Stimulated activated CD4-positive, alpha-beta T cell treated with anti-CD3 and anti-CD28 coated beads, TNF-alpha, amount 100 ng/mL, for 4 hours (primary cell): ENCODE data around the gene PRR5.

Experiments used
- DNase-seq, 3 experiments: peaks; one replicate each; pipeline ENCODE4 v3.0.0-alpha.2; 2020; ENCODE audit warnings: low read depth in 3 of 3

The PRR5 gene

GRCh38 chr22:44693145-44693544 lies 8.9 kb upstream of the PRR5 start:
- DNase-seq: no peak

DNA sequence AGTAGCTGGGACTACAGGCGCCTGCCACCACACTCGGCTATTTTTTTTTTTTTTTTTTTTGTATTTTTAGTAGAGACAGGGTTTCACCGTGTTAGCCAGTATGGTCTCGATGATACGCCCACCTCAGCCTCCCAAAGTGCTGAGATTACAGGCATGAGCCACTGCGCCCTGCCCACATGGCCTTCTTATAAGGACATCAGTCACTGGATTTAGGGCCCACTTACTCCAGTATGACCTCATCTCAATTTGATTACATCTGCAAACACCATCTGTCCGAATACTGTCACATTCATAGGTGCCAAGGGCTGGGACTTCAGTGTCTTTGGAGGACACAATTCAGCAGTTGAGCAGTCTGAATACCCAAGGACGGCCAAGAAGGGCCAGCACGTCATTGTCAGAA lies 8.2 kb upstream of the PRR5 start:
- no peak for DNase-seq

- peak; percentile 71 to 85 (median 79) for DNase-seq
These were observed 4.4 kb upstream of the PRR5 start for GRCh38 chr22:44697423-44698141.

- no peak for DNase-seq
These were observed 3.2 kb upstream of the PRR5 start for GRCh38 chr22:44698531-44699421.

GRCh38 chr22:44700456-44700855 lies 1.5 kb upstream of the PRR5 start:
- no peak for DNase-seq

GRCh38 chr22:44701187-44701790 lies 715 bp upstream of the PRR5 start:
- no peak for DNase-seq

- DNase-seq: peak in 1 of 3 experiments; percentile 35
These were observed 635 bp downstream of the PRR5 start for GRCh38 chr22:44702479-44703198.

DNA sequence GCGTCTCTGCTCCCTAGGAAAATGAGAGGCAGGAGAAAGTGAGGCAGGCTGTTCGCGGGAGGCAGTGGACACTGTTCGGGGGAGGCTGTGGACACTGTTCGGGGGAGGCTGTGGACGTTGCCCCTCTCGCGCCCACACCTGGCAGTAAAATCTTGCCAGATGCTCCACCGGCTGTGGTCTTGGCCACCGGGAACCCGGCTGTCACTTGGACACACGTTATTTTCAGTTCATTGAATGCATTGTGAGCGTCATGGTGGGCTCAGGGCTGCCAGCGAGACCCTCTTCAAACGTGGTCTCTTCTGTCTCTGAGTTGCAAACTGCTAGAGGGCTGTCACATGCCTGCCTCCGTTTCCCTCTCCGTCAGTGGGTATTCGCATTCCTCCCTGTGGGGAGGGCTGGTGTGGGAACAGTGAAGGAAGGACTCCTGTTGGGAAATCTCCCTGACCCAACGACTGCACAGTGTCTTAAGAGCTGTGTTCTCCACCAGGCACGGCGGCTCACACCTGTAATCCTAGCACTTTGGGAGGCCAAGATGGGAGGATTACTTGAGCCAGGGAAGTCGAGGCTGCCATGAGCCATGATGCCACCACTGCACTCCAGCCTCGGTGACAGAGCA lies 1.4 kb downstream of the PRR5 start:
- no peak for DNase-seq

DNA sequence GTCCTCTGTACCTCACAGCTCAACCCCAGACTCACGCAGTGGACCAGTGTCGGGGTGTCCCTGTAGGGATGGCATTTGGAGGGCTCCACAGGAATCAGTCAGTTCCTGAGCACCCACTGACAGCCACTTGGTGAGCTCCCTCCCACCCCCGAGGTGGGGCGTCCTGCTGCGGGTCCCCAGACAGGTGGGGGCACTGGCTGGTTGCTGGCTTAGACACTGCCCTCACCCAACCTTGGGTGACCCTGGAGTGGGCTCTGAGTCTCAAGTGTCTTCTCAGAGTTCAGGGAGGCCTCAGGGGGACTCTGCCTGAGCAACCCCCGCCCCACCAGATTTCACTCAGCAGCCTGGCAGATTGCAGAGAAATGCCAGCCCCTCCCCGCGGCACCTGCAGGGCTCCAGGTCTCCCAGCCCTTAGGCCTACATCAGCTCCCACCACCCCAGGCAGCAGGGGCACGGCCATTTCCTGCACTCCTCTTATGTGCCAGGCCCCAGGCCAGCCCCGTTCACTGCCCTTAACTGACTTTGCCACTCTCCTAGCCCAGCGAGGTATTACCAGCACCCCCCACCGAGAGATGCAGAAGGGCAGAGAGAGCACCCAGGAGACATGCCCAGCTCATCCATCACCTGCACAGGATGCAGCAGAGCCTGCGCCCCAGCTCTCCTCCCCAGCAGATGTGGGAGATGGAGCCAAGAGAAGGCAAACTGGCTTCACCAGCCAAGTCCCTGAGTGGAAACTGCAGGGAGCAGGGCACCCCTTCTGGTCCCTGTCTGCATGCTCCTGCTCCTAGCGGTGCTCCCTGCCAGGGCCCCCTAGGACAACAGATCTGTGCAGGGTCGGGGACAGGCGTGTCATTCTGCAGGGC lies 2.4 kb downstream of the PRR5 start:
- DNase-seq: no peak

DNA sequence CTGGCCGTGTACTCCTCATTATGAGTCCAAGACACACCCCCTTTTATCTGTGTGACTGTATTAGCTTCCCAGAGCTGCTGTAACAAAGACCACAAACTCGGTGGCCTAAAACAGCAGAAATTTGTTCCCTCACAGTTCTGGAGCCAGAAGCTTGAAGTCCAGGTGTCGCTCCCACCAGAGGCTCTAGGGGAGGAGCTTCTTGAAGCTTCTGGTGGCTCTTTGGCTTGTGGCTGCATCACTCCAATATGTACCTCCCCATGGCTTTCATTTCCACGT lies 3.0 kb downstream of the PRR5 start:
- no peak for DNase-seq

GRCh38 chr22:44706488-44706887 lies 4.5 kb downstream of the PRR5 start:
- no peak for DNase-seq

DNA sequence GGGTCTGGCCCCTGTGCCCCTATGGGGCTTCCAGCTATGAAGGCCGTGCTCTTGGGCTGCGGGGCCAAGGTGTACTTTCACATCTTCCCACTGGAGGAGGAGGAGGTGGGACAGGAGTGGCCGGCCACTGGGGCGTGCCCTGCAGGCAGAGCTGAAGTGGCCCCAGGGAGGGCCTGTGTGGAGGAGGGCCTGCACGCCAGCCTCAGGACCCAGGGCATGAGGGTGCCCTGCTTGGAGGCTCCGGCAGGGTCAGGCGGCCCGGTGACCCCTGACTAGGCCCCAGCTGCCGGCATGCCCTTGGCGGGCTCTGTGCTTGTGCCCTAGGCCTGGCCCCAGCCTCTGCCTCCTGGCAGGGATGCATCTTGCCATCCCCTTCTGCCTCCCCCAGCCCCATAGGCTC lies 5.2 kb downstream of the PRR5 start:
- DNase-seq: no peak

GRCh38 chr22:44707752-44708151 lies 5.7 kb downstream of the PRR5 start:
- no peak for DNase-seq

- DNase-seq: no peak
These were observed 7.9 kb downstream of the PRR5 start for GRCh38 chr22:44709881-44710392.

DNA sequence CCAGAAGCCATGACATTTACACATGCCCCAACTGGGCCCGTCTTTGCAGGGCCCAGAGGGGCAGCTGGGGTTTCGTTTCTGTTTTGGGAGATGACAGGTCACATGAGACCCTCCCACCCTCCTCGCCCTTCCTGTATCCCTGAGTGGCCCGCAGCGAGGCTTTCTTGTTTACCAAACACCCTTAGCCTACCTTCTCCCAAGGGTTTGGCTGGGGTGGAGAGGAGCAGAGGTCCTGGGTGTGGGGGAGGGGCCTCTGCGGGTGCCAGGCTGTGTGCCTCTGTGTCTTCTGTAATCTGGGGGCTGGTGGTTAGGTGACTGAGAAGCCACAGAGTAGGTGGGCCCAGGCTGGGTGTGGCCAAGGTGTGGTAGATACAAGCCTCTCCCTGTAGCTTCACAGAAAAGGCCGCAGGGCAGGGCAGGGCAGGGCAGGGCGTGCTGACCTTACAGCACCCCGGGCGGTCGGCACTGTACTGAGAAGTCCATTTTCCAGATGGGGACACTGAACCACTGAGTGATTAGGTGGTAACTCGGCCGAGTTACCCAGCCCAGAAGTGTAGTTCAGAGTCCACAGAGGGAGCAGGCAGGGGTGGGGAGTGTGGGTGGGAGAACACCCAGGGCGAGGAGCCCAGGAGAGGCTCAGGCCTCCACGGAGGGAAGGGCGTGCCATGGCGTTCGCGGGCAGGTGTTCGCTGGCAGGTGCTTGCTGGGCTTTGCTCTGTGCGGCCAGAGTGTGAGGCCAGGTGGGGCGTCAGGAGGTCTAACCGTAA lies 8.7 kb downstream of the PRR5 start:
- no peak for DNase-seq

DNA sequence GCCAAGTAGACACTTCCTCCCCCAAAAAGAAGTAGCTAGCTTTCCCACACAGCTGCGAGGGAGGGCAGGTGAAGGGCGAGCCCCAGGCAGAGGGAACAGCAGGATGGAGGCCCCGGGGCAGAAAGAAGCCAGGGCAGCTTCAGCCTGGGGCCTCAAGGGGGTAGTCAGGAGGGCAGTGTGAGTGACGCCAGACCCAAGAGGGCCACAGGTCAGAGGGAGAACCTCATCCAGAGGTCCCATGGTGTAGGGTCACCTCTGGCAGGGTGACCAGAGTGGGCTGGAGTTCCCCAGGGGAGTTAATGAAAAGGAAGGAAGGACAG lies 9.2 kb downstream of the PRR5 start:
- DNase-seq: no peak

DNA sequence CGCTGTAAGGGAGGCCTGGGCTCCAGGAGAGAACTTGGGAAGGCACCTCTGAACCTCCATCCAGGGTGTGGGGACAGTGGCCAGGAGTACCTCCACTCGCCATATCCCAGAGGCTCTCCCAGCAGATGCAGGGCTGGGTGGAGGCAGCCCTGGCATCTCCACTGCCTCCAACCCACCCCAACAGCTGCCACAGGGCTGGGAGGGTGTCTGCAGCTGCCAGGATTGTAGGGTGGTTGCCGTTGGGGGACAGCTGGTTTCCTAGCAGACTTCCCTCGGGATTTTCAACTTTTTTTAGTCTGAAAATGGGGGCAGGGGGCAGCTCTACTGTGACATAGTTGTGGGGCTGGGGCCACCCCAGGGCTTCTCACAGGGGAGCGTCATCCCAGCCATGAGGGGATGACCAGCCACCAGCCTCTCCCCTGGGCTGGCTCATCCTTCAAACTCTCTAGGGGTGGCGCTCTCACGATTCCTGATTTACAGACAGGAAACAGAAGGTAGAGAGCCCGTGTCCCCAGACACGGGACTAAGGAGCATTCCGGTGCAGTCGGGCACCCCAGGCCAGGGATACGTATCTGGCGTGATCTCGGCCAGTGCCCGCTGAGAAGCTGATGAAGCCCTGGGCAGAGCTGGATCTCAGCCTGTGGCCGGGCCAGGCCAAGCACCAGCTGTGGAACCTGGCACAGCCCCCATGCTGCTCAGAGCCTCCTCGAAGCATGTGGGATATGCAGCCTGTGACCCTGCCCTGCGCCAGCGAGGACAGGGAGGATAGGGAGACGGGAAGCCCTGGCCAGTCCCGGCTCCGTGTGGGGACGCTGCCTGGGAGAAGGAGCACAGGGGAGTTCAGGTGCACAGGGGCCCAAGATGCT lies 9.9 kb downstream of the PRR5 start:
- no peak for DNase-seq

- DNase-seq: no peak
These were observed 11.0 kb downstream of the PRR5 start for GRCh38 chr22:44712962-44713361.

DNA sequence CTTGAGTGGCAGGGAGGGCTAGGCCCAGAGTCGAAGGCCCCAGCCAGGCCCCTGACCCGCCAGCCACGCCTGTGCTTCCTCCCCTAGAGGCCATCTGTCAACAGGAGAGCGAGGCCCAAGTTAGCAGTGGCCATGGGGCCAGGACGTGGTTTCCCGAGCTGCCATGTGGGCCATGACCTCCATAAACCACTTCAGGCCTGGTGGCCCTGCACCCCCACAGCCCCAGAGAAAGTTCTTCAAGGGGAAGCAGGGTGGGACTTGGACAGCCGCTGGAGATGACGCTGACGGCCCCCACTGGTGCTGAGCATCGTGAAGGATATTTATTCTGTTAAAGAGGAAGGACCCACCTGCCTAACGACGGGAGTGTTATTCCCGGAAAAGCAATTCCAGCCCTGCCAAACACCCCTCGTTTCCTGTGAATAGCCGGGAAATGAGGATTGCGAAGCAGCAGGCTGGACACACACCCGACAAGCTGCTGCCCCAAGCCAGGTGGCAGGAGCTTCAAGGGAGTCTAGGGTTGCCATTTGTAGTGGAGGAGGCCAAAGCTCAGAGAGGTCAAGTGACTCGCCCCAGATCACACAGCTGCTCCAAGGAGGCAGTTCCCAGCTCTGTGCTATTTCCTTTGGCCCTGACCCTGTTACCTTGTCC lies 12.8 kb downstream of the PRR5 start:
- DNase-seq: no peak
